ENCODE results near the gene VPS41. TPM values are rescaled to one million over a fixed set of nuclear protein-coding genes. Genes with fewer than 3 reads are reported as not detected.

VPS41 gene
- total RNA-seq, 2 experiments from 2014 or later: 50.2 to 52.5 TPM

DNA sequence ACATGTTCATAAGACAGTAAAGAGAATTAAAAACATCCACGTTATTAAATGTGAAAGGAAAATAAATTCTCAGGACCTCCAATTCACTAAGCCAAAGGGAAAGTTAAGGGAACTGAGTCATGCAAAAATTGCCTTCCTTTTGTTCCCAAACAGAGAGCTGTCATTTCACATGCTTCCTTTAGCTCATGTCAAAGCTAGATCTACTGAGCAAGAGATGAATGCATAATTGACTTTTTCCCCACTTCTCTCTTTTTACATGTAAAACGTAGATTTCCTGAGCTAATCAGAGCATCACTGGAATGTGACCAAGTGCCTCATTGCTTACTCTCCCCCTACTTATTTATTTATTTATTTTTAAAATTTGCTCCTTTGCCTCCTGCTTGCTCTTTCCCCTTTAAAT lies 148.8 kb downstream of the VPS41 start:
- no peak for DNase-seq
- Mint-ChIP-seq H3K27me3 (no peaks in the 10 kb centered on the region), H3K9me3 (no peaks in the 10 kb centered on the region), H3K4me3 (no peak overlapping the region), H3K36me3 (peaks cover 12% of the 10 kb centered on the region), H3K4me1 (no peaks in the 10 kb centered on the region), H3K27ac (no peak overlapping the region)

DNA sequence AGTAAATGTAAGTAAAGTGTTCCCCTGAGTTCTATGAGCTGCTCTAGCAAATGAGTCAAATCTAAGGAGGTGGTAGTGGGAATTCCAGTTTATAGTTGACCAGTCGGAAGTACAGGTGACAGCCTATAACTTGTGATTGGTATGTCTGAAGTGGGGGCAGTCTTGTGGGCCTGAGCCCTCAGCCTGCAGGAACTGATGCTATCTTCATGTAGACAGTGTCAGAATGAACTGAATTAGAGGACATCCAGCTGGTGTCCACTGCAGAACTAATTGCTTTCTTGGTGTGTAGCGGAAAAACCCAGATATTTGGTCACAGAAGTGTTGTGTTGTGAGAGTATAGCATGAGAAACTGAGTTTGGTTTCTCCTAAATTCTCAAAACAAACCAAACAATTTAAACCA lies 150.0 kb downstream of the VPS41 start:
- Mint-ChIP-seq H3K27me3 (no peaks in the 10 kb centered on the region), H3K36me3 (peaks cover 9% of the 10 kb centered on the region), H3K4me3 (no peak overlapping the region), H3K4me1 (no peaks in the 10 kb centered on the region), H3K9me3 (no peaks in the 10 kb centered on the region), H3K27ac (no peak overlapping the region)
- DNase-seq: no peak

DNA sequence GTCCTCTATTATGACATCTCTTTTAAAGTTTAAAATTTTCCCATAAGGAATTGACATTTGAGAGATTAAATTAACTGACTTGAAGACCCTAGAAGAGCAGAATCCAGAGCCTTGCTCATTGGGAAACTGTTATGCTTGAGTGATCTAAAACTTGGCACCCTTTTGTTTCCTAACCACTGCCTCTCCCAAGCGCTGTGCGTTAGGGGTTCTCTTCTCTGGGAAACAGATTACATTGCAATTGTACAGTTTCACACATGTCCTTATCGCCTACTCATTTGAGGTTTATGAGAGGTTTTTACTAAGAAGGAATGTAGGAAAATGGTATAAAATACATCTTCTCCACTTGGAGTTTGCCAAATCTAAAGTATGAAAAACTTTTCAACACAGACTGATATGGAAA lies 151.1 kb downstream of the VPS41 start:
- no peak for DNase-seq
- Mint-ChIP-seq H3K27me3 (no peaks in the 10 kb centered on the region), H3K27ac (no peak overlapping the region), H3K9me3 (no peaks in the 10 kb centered on the region), H3K36me3 (peaks cover 10% of the 10 kb centered on the region), H3K4me3 (no peak overlapping the region), H3K4me1 (no peaks in the 10 kb centered on the region)

DNA sequence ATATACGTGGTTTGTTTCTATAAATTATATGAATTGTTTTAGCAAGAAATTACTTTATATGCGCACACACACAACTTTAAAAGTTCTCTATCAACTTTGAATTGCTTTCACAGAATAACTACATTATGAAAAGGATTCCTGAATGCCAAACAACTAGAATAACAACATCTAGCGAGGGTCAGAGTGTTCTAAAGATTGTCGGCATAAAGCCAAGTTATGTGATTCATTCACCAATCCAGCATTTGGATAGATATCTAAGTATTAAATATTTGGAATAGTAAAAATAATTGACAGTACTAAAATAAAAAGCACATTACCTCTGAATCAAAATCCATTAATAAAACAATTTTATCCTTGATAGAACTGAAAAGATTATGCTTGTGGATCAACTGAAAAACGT lies 152.5 kb downstream of the VPS41 start:
- peaks cover 16% of the 10 kb centered on the region for H3K36me3 Mint-ChIP-seq
- DNase-seq: no peak
- H3K4me1 Mint-ChIP-seq: no peaks in the 10 kb centered on the region
- H3K9me3 Mint-ChIP-seq: no peaks in the 10 kb centered on the region
- no peak overlapping the region for H3K4me3 Mint-ChIP-seq
- H3K27ac Mint-ChIP-seq: no peak overlapping the region
- H3K27me3 Mint-ChIP-seq: no peaks in the 10 kb centered on the region

DNA sequence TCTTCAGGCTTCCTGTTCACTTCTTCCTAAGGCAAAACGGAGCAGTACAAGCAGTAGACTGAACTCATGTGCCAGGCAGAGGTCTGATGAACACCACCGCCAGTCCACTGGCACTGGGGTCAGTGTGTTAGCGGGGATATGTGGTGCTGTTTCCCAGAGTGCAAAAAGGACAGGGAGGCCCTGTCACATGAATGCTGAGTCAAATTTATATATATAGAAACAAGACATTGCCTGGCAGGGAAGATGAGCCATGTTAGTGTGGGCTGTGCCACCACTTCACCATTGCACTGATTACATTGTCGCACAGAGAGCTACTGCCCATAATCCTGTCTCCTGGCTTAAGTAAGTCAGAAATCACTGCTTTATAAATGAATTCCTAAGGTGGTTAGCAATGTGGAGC lies 155.6 kb downstream of the VPS41 start:
- H3K9me3 Mint-ChIP-seq: no peaks in the 10 kb centered on the region
- no peaks in the 10 kb centered on the region for H3K27me3 Mint-ChIP-seq

DNA sequence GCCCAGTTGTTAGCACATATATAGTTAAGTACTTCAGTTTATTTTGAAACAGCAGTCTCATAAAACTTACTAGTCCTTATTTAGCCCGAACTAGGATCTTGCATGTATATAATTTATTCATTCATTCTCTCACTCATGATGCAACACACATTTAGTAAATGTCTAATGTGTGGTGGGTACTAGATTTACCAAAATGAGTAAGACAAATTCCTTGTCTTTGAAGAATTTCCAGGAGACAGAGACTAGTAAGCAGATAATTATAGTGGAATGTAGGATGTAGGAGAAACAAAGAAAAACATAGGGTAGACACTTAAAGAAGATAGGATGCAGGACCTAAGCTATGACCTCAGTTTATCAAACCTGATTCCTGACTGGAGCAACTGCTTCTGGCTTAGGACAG lies 157.6 kb downstream of the VPS41 start:
- no peaks in the 10 kb centered on the region for H3K4me1 Mint-ChIP-seq
- DNase-seq: no peak
- peaks cover 37% of the 10 kb centered on the region for H3K36me3 Mint-ChIP-seq
- H3K27ac Mint-ChIP-seq: no peak overlapping the region
- no peaks in the 10 kb centered on the region for H3K9me3 Mint-ChIP-seq
- no peak overlapping the region for H3K4me3 Mint-ChIP-seq
- H3K27me3 Mint-ChIP-seq: no peaks in the 10 kb centered on the region

More for the DNA sequence above, 155.6 kb downstream of the VPS41 start:
- Mint-ChIP-seq H3K27ac (no peak overlapping the region), H3K36me3 (peaks cover 29% of the 10 kb centered on the region), H3K4me1 (no peaks in the 10 kb centered on the region), H3K4me3 (no peak overlapping the region)
- no peak for DNase-seq

DNA sequence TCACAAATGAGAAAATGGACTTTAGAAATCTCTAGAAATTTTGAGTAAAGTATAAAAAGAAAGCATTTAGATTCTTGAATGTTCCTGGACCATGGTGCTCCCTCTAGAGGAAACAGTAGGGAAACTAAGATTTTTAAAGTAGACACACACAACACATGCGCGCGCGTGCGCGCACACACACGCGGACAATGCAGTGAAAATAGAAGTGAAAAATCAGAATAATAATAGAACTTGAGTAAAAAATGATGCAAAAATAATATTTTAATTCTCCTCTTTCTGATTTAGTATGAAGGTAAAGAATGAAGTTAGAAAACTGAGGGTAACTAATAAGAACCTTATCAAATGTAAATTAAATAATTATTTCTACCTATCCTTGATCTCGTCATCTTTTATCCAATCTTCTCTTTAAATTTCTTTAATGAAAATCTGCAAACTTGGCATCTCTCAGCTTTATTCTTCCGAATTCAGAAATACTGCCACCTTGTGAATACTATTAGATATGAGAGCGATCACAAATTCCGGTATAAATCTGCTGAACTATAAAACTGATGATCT lies 160.9 kb downstream of the VPS41 start:
- H3K27ac Mint-ChIP-seq: no peak overlapping the region
- H3K36me3 Mint-ChIP-seq: peaks cover 33% of the 10 kb centered on the region
- H3K4me3 Mint-ChIP-seq: no peak overlapping the region
- DNase-seq: no peak
- peaks cover 3% of the 10 kb centered on the region for H3K4me1 Mint-ChIP-seq
- H3K9me3 Mint-ChIP-seq: no peaks in the 10 kb centered on the region
- H3K27me3 Mint-ChIP-seq: no peaks in the 10 kb centered on the region

DNA sequence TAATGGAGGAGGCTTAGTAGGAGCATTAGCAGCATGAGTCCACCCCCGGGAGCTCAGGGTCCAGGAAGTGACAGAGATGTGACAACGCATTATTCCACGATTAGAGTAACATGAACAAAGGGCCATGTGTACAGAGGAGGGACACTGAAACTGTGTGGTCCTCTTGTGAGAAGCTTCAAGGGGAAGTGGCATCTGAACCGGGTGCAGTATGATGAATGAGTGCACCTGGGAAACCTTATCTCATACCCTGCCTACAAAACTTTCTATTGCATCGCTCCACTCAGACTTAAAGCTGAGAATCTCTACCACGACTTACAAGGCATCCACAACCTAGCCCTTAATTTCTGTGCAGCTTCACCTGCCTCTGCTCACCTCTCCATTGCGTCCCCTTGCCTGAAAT lies 162.6 kb downstream of the VPS41 start:
- H3K4me1 Mint-ChIP-seq: peaks cover 3% of the 10 kb centered on the region
- H3K27me3 Mint-ChIP-seq: no peaks in the 10 kb centered on the region
- H3K36me3 Mint-ChIP-seq: peaks cover 33% of the 10 kb centered on the region
- no peak overlapping the region for H3K4me3 Mint-ChIP-seq
- no peak for DNase-seq
- H3K27ac Mint-ChIP-seq: no peak overlapping the region
- no peaks in the 10 kb centered on the region for H3K9me3 Mint-ChIP-seq

DNA sequence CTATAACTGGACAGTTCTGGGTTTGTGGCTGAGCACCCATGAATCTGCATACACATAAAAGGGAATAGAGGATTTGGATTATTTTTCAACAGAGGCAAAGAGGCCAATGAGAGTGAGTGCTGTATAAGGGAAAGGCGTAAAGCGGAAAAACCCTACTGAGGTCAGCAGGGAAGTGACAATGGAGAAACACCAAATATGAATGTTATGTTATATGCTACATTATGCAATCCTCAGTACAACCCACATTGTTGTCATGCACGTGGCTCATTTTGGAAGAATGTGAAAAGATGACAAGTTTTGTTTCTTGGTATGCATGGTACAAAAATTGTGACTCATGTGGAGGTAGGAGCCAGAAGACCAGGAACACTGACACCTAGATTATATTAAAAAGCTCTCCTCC lies 164.2 kb downstream of the VPS41 start:
- H3K4me3 Mint-ChIP-seq: no peak overlapping the region
- DNase-seq: no peak
- H3K36me3 Mint-ChIP-seq: peaks cover 26% of the 10 kb centered on the region
- no peak overlapping the region for H3K27ac Mint-ChIP-seq
- H3K4me1 Mint-ChIP-seq: peaks cover 3% of the 10 kb centered on the region
- no peaks in the 10 kb centered on the region for H3K27me3 Mint-ChIP-seq
- H3K9me3 Mint-ChIP-seq: no peaks in the 10 kb centered on the region

DNA sequence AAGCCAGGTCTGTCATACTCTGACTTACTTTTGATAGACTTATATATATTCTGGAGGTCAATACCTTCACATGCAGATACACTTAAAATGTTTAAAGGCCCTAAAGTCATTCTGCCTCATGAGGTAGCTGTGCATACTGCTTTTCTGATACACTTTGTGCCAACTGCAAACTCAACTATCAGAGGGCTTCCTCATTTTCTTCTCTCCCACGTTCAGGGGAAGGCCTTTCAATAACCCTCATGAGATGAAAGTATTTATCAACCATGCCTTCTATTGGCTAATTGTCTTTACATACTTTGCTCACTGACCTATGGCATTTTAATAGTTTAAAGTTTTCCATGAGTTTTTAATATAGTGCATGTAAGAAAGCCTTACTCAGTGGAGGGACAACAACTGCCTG lies 165.1 kb downstream of the VPS41 start:
- Mint-ChIP-seq H3K4me1 (peaks cover 3% of the 10 kb centered on the region), H3K27ac (no peak overlapping the region), H3K4me3 (no peak overlapping the region), H3K27me3 (no peaks in the 10 kb centered on the region), H3K36me3 (peaks cover 24% of the 10 kb centered on the region), H3K9me3 (no peaks in the 10 kb centered on the region)
- DNase-seq: no peak

DNA sequence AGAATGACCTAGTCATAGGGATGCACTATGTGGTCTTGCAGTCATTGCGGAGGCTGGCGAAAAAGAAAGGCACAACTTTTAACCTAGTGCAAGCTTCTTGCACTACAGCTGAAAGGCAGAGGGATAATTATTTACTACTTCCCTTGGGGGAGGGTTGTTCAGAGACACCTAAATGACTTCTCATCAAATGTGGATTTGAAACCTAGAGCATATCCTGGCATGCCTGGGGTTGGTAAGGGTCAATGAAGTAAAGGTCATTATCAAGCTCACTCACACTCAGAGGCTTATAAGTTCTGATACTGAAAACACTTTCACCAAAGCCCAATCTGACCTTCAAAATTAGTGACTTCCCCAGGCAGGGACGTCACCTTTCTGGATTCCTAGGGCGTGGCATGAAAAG lies 168.9 kb downstream of the VPS41 start:
- no peaks in the 10 kb centered on the region for H3K27me3 Mint-ChIP-seq
- no peaks in the 10 kb centered on the region for H3K9me3 Mint-ChIP-seq
- peaks cover 3% of the 10 kb centered on the region for H3K4me1 Mint-ChIP-seq
- H3K27ac Mint-ChIP-seq: no peak overlapping the region
- H3K36me3 Mint-ChIP-seq: peaks cover 17% of the 10 kb centered on the region
- DNase-seq: no peak
- H3K4me3 Mint-ChIP-seq: no peak overlapping the region

DNA sequence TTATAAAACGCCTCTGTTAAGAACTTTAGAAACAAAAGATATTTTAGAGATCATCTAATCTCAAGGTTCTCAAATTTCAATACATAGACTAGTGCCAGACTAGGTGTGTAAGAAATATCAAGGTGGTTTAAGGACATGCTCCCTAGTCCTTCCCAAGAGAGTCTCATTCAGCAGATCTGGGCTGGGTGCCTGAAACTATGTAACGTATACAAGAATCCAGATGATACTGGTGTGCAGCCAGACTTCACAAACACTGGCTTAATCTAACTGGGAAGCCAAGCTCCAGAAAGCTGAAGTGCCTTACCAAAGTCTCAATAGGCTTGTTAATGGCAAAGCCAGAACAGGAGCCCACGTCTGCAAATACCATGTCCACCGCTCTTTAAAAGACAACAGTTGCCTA lies 172.9 kb downstream of the VPS41 start:
- H3K27me3 Mint-ChIP-seq: no peaks in the 10 kb centered on the region
- peaks cover 19% of the 10 kb centered on the region for H3K36me3 Mint-ChIP-seq
- no peak overlapping the region for H3K27ac Mint-ChIP-seq
- DNase-seq: no peak
- no peak overlapping the region for H3K4me3 Mint-ChIP-seq
- no peaks in the 10 kb centered on the region for H3K9me3 Mint-ChIP-seq
- no peaks in the 10 kb centered on the region for H3K4me1 Mint-ChIP-seq

DNA sequence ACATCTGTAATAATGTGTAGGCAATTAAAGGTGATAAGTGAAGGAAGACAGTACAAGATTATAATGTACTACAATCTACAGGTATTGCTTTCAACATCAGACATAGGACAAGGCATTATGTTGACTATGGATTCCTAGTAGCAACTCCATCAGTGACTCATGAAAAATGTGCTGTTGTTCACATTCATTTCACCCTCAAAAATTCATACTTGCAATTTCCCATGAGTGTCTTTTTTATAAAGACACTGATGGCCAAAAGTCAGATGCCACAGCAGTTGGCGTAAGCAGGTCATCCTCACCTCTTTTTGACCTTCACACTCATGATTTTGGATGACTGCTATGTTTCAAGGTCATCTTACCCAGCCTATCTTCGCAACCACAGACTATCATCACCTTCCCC lies 177.8 kb downstream of the VPS41 start:
- Mint-ChIP-seq H3K27me3 (no peaks in the 10 kb centered on the region), H3K4me1 (no peaks in the 10 kb centered on the region), H3K9me3 (no peaks in the 10 kb centered on the region), H3K4me3 (no peak overlapping the region), H3K27ac (no peak overlapping the region), H3K36me3 (peaks cover 21% of the 10 kb centered on the region)
- no peak for DNase-seq

DNA sequence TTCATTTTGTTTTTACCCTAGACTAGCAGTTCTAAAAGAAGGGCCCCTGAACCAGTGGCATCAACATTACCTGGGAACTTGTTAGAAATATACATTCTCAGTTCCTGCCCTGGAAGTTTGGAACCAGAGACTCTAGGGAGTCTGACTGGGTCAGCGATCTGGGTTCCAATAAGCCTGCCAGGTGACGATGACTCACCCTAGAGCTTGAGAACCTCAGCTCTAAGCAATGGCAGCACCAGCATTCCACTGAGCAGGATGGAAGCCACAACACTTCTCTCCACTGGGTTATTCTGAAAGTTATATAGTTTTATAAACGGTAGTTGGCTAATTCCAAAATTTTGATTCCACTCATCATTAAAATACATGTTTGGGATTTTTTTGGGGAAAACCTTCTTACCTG lies 180.8 kb downstream of the VPS41 start:
- Mint-ChIP-seq H3K36me3 (peaks cover 12% of the 10 kb centered on the region), H3K4me3 (no peak overlapping the region), H3K27ac (no peak overlapping the region), H3K27me3 (no peaks in the 10 kb centered on the region), H3K9me3 (no peaks in the 10 kb centered on the region), H3K4me1 (no peaks in the 10 kb centered on the region)
- no peak for DNase-seq

DNA sequence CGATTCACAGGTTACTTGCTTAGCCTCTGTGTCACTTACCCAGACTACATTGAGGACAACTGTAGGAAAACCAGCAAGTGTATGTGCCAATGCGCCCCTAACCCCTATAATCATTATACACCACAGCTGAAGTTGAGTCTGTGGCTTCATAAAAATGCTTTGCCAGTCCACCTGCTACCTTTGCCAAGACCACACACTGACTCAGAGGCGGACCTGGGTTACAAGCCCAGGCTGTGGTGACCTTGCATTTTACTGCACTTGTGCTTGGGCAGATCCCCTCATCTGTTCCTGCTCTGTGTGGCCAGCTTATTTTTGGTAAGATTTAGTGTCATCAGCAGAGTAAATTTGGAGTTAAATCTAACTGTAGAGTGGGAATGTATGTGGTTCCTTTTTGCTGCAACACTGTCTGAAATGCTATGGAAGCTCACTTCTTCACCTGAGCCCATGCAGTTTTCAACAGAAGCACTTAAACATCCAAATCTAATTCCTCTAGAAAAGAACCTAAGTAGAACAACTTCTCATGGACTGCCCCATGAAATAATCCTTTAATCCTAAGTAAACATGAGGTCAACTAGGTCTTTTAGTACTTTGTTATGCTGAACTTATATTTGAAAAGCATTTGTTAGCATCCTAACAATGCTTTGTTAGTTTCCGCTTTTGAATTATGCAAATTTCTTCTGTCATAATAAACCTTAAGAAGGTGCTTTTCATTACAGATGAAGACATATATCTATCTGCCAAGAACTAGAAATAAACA lies 181.6 kb downstream of the VPS41 start:
- no peaks in the 10 kb centered on the region for H3K4me1 Mint-ChIP-seq

DNA sequence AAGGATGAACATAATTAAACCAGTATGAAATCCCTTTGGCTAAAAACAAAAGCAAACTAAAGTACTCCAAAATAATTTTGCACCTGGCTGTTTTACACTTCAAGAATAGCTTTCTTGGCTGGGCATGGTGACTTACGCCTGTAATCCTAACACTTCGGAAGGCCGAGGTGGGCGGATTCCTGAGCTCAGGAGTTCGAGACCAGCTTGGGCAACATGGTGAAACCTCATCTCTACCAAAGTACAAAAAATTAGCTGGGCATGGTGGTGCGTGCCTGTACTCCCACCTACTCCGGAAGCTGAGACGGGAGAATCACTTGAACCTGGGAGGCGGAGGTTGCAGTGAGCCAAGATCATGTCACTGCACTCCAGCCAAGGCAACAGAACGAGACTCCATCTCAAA lies 185.7 kb downstream of the VPS41 start:
- Mint-ChIP-seq H3K27ac (no peak overlapping the region), H3K4me3 (no peak overlapping the region), H3K4me1 (no peaks in the 10 kb centered on the region), H3K36me3 (peaks cover 36% of the 10 kb centered on the region), H3K27me3 (no peaks in the 10 kb centered on the region), H3K9me3 (peaks cover 4% of the 10 kb centered on the region)
- no peak for DNase-seq

More for the DNA sequence above, 181.6 kb downstream of the VPS41 start:
- no peak for DNase-seq
- Mint-ChIP-seq H3K27me3 (no peaks in the 10 kb centered on the region), H3K9me3 (no peaks in the 10 kb centered on the region), H3K36me3 (peaks cover 14% of the 10 kb centered on the region), H3K4me3 (no peak overlapping the region), H3K27ac (no peak overlapping the region)
